HepG2 (cell line): ENCODE results near the gene CD4. TPM values are rescaled to one million over a fixed set of nuclear protein-coding genes. Genes with fewer than 3 reads are reported as not detected.

Experiments used
- CENPBD1 ChIP-seq: sonication (generic); formaldehyde crosslinking; IDR thresholded peaks from 2 replicates; pipeline ENCODE4 v1.8.0; 2022; ENCODE audit warnings: missing genetic modification reagents, low read depth, mild to moderate bottlenecking, borderline replicate concordance
- CHCHD3 ChIP-seq: sonication (generic); formaldehyde crosslinking; IDR thresholded peaks from 2 replicates; pipeline ENCODE4 v1.8.0; 2022; ENCODE audit warnings: mild to moderate bottlenecking, missing genetic modification reagents, moderate library complexity
- CREBL2 ChIP-seq: sonication (generic); formaldehyde crosslinking; IDR thresholded peaks from 2 replicates; pipeline ENCODE4 v1.8.1; 2023; ENCODE audit warnings: missing genetic modification reagents, mild to moderate bottlenecking, borderline replicate concordance
- DNMT3B ChIP-seq: conservative IDR thresholded peaks from 2 replicates; pipeline ENCODE4 v1.6.1; 2016; ENCODE audit warnings: missing biosample characterization, control low read depth
- EEA1 ChIP-seq: sonication (generic); formaldehyde crosslinking; IDR thresholded peaks from 2 replicates; pipeline ENCODE4 v1.5.1; 2020; ENCODE audit warnings: mild to moderate bottlenecking, missing genetic modification reagents, borderline replicate concordance
- EP300 ChIP-seq, 3 experiments: sonication (generic) in 1 of 3; formaldehyde crosslinking in 1 of 3; IDR thresholded peaks; 2 replicates each; pipeline versions ENCODE4 v1.5.1 to v1.6.1; 2011 to 2020; ENCODE audit warnings: low read depth in 2 of 3, low read length in 2 of 3, borderline replicate concordance in 1 of 3, improper control_type of control experiment in 1 of 3, mild to moderate bottlenecking in 1 of 3, missing genetic modification reagents in 1 of 3, moderate library complexity in 1 of 3
- HNF1B ChIP-seq: sonication (generic); formaldehyde crosslinking; IDR thresholded peaks from 2 replicates; pipeline ENCODE4 v1.5.1; 2020; ENCODE audit warnings: mild to moderate bottlenecking, moderate library complexity, missing genetic modification reagents
- HNRNPLL ChIP-seq: fragments of 200-400 bp; formaldehyde crosslinking; IDR thresholded peaks from 2 replicates; pipeline ENCODE4 v1.6.1; 2017; ENCODE audit warnings: mild to moderate bottlenecking, low read depth, low read length; ENCODE audit not compliant: poor library complexity, severe bottlenecking
- HOXA7 ChIP-seq: sonication (generic); formaldehyde crosslinking; IDR thresholded peaks from 2 replicates; pipeline ENCODE4 v1.8.1; 2022; ENCODE audit warnings: mild to moderate bottlenecking, missing genetic modification reagents, moderate library complexity
- ISL2 ChIP-seq: sonication (generic); formaldehyde crosslinking; IDR thresholded peaks from 2 replicates; pipeline ENCODE4 v1.5.0; 2020; ENCODE audit warnings: missing genetic modification reagents
- KAT2B ChIP-seq: fragments of 150-350 bp; IDR thresholded peaks from 2 replicates; pipeline ENCODE4 v1.6.1; 2014; ENCODE audit warnings: low read depth, low read length, borderline replicate concordance
- MBD4 ChIP-seq: IDR thresholded peaks from 2 replicates; pipeline ENCODE4 v1.6.1; 2012; ENCODE audit warnings: low read length, inconsistent platforms, borderline replicate concordance
- PAX8 ChIP-seq: sonication (generic); formaldehyde crosslinking; IDR thresholded peaks from 2 replicates; pipeline ENCODE4 v1.8.0; 2022; ENCODE audit warnings: mild to moderate bottlenecking, missing genetic modification reagents, borderline replicate concordance
- SUZ12 ChIP-seq: fragments of 150-350 bp; IDR thresholded peaks from 2 replicates; pipeline ENCODE4 v1.6.1; 2014; ENCODE audit warnings: low read depth, low read length
- TAF15 ChIP-seq: fragments of 200-400 bp; formaldehyde crosslinking; IDR thresholded peaks from one replicate; pipeline ENCODE4 v1.6.1; 2018; ENCODE audit warnings: mild to moderate bottlenecking, low read depth, low read length; ENCODE audit not compliant: poor library complexity, severe bottlenecking
- ZBTB21 ChIP-seq: sonication (generic); formaldehyde crosslinking; IDR thresholded peaks from 2 replicates; pipeline ENCODE4 v1.4.0; 2020; ENCODE audit warnings: missing genetic modification reagents
- ZBTB44 ChIP-seq: sonication (generic); formaldehyde crosslinking; IDR thresholded peaks from 2 replicates; pipeline ENCODE4 v1.4.0; 2020; ENCODE audit warnings: missing genetic modification reagents
- ZNF280B ChIP-seq: sonication (generic); formaldehyde crosslinking; IDR thresholded peaks from 2 replicates; pipeline ENCODE4 v1.5.0; 2020; ENCODE audit warnings: missing genetic modification reagents, mild to moderate bottlenecking, borderline replicate concordance
- ZNF460 ChIP-seq: sonication (generic); formaldehyde crosslinking; IDR thresholded peaks from 2 replicates; pipeline ENCODE4 v1.5.1; 2020; ENCODE audit warnings: missing genetic modification reagents, mild to moderate bottlenecking, borderline replicate concordance
- ZNF510 ChIP-seq: sonication (generic); formaldehyde crosslinking; IDR thresholded peaks from 2 replicates; pipeline ENCODE4 v1.4.0; 2020; ENCODE audit warnings: low read depth, mild to moderate bottlenecking, missing genetic modification reagents
- ZNF772 ChIP-seq: sonication (generic); formaldehyde crosslinking; IDR thresholded peaks from 2 replicates; pipeline ENCODE4 v1.5.0; 2020; ENCODE audit warnings: mild to moderate bottlenecking, missing genetic modification reagents
- polyA plus RNA-seq, 8 experiments: library from polyadenylated mRNA; depleted of rRNA in 3 of 8; stranded (reverse) in 7 of 8; unstranded in 1 of 8; fragments of >200 nt; fragmentation: Illumina TruSeq in 4 of 8; extraction: Trizol in 4 of 8; gene quantifications; 2 replicates each; pipeline versions ENCODE4 v1.2.1 to v1.2.3, GENCODE V29; 2011 to 2016; ENCODE audit warnings: low read depth in 4 of 8, missing spikeins in 1 of 8, mixed read lengths in 1 of 8; ENCODE audit not compliant: insufficient read depth in 1 of 8
- total RNA-seq, 5 experiments: library from RNA; depleted of rRNA; stranded (reverse); fragments of >200 nt; fragmentation: Illumina TruSeq; extraction: Trizol; gene quantifications; 2 replicates each; pipeline ENCODE4 v1.2.3, GENCODE V29; 2016; ENCODE audit warnings: low read depth in 1 of 5

CD4 gene
- total and polyA plus RNA-seq, 2 of the 13 experiments (the other 11 are each of a cell fraction or from before 2014, with no cell fraction given): 0.07 to 0.95 TPM

GRCh38 chr12:6767353-6768319 lies 21.7 kb upstream of the CD4 start (continued):
- TF ChIP-seq CREBL2 (CRISPR knock-in tag): no peak
- no peak for TF ChIP-seq MBD4
- peak; percentile 65; the same call in 1 of the 2 replicates for TF ChIP-seq EEA1 (CRISPR knock-in tag)
- TF ChIP-seq SUZ12: no peak
- TF ChIP-seq ZNF510: 0 out of 2 replicates have a peak, but pooled peaks have one; percentile 46
- no peak for TF ChIP-seq CENPBD1 (CRISPR knock-in tag)
- TF ChIP-seq ZNF772: no peak
- TF ChIP-seq KAT2B: no peak
- TF ChIP-seq HNF1B: no peak
- no peak for TF ChIP-seq TAF15
- 0 out of 4 replicates have a peak, but pooled peaks of 1 of the 2 experiments have one; percentile 25 for TF ChIP-seq EP300 (IDR thresholded peaks at IDR 0.05; ENCODE audit: low read depth in 2 of 2, low read length in 2 of 2)
- no peak for TF ChIP-seq EP300 (CRISPR knock-in tag; IDR thresholded peaks at IDR 0.05; ENCODE audit: borderline replicate concordance)
- TF ChIP-seq ZBTB44: no peak
- TF ChIP-seq PAX8 (CRISPR knock-in tag): no peak
- no peak for TF ChIP-seq ZBTB21 (CRISPR knock-in tag)
- no peak for TF ChIP-seq ZNF460 (CRISPR knock-in tag)
- peak; percentile 54; the same call in 1 of the 2 replicates for TF ChIP-seq ISL2 (CRISPR knock-in tag)
- TF ChIP-seq ZNF280B (CRISPR knock-in tag): no peak
- 0 out of 2 replicates have a peak, but pooled peaks have one; percentile 57 for TF ChIP-seq DNMT3B (CRISPR knock-in tag)
- TF ChIP-seq HOXA7 (CRISPR knock-in tag): no peak
- no peak for TF ChIP-seq CHCHD3 (CRISPR knock-in tag)
- no peak for TF ChIP-seq HNRNPLL
